Activated T-cell treated with anti-CD3 and anti-CD28 coated beads for 24 hours (primary cell): ENCODE results near the gene CDC42BPA.
"Not testable (repeated sequence)": the region's sequence is repeated elsewhere in the genome, so short reads cannot be mapped to it uniquely, and the experiment has no call there.

Experiments
- DNase-seq: peaks from one replicate; pipeline ENCODE4 v3.0.0-alpha.2; 2020; ENCODE audit warnings: low read depth

The CDC42BPA gene

GRCh38 chr1:227318016-227318852 lies at the start of gene CDC42BPA:
Gene CDC42BPA (minus strand): TSS chr1:227318492. CDS start chr1:227317182, 1,310 bp downstream.
- DNase-seq = peak; percentile 7

GRCh38 chr1:227368009-227368408 lies 49.7 kb upstream of the CDC42BPA start:
- DNase-seq = no peak

- no peak for DNase-seq
Observed at GRCh38 chr1:227365473-227366431, 47.5 kb upstream of the CDC42BPA start.

- DNase-seq = no peak
Observed at GRCh38 chr1:227364657-227365056, 46.4 kb upstream of the CDC42BPA start.

- no peak for DNase-seq
Observed at GRCh38 chr1:227363825-227364224, 45.5 kb upstream of the CDC42BPA start.

- no peak for DNase-seq
Observed at GRCh38 chr1:227362039-227362438, 43.7 kb upstream of the CDC42BPA start.

GRCh38 chr1:227357927-227358302 lies 39.6 kb upstream of the CDC42BPA start:
- no peak for DNase-seq

GRCh38 chr1:227357171-227357926 lies 39.1 kb upstream of the CDC42BPA start:
- DNase-seq = no peak

- no peak for DNase-seq
Observed at GRCh38 chr1:227356620-227357146, 38.4 kb upstream of the CDC42BPA start.

- DNase-seq = no peak
Observed at GRCh38 chr1:227355542-227356245, 37.4 kb upstream of the CDC42BPA start.

- DNase-seq = no peak
Observed at GRCh38 chr1:227353186-227353585, 34.9 kb upstream of the CDC42BPA start.

- DNase-seq = not testable (repeated sequence)
Observed at GRCh38 chr1:227352164-227352563, 33.9 kb upstream of the CDC42BPA start.

GRCh38 chr1:227351443-227351842 lies 33.2 kb upstream of the CDC42BPA start:
- DNase-seq = no peak

GRCh38 chr1:227349967-227350366 lies 31.7 kb upstream of the CDC42BPA start:
- no peak for DNase-seq

- no peak for DNase-seq
Observed at GRCh38 chr1:227343727-227344551, 25.6 kb upstream of the CDC42BPA start.

- no peak for DNase-seq
Observed at GRCh38 chr1:227343206-227343605, 24.9 kb upstream of the CDC42BPA start.

GRCh38 chr1:227342075-227342829 lies 24.0 kb upstream of the CDC42BPA start:
- DNase-seq = no peak

GRCh38 chr1:227336136-227336535 lies 17.8 kb upstream of the CDC42BPA start:
- not testable (repeated sequence) for DNase-seq

GRCh38 chr1:227335242-227336020 lies 17.1 kb upstream of the CDC42BPA start:
- DNase-seq = no peak
